Left kidney (tissue), 2 donors: Measurements from ENCODE around the gene DNTTIP2. TPM values are rescaled to one million over a fixed set of nuclear protein-coding genes. Genes with fewer than 3 reads are reported as not detected.
"Not testable (repeated sequence)": the region's sequence is repeated elsewhere in the genome, so short reads cannot be mapped to it uniquely, and the experiment has no call there.

Experiments
- DNase-seq: peaks from one replicate; pipeline ENCODE4 v3.0.0-alpha.2; 2013
- polyA plus RNA-seq: library from polyadenylated mRNA; unstranded; fragments of 120-200 nt; gene quantifications from one replicate; pipeline ENCODE4 v1.2.1, GENCODE V29; 2013; ENCODE audit not compliant: insufficient read length

DNTTIP2 gene
- polyA plus RNA-seq, 1 donor: 78.9 TPM

DNA sequence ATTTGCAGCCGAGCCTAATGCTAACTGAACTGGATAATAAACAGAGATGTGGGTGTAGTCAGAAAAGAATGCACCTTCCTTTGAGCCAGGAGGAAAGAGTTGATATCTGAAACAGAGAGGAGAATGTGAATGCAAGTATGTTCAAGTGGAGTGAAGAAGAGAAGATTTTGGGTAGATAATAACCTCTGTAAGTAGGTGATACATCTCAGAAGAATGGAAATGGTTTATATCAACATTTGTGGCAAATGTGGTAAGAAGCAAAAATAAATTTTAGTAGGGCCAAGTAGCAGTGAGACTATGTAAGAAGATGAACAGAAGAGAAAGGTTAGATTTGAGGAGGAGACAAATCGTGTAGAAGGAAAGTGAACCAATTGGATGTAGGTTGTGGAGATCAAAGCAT is 1.7 kb upstream of the DNTTIP2 start:
- no peak for DNase-seq

DNA sequence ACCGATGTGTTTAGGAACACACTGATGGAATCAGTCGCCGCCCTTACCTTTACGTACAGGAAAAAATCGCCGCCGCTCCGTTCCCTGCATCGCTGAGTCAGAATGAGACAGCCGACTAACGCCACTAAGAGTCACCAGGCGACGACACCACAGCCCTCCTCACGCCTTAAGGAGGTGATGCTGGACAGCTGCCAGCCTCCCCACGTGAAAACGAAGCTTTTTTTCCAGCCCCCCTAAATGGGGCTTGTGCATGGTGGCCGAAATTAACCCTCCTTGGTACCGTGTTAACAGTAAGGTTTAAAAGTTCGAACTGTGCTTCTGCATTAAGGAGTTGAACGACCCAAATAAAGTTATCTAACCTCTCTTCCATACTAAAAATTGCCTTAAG is 511 bp downstream of the DNTTIP2 start:
- DNase-seq: peak; percentile 7

DNA sequence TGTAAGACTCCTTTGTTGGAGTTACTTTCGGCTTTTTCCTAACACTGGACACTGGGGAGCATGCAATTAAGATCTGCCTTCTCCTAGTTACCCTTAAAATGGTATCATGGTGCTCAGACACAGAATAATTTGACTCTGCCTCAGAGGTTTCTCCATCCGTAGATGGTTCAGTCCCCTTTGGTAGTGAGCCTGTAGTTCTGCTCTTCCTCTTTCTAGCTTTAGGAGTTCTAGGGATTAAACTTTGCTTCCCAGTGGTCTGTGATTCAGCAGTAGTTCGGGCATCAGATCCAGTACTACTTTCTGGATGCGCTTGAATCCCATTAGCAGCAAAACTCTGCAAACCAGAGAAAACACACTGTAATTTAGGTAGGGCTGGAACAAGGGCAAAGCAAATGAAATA is 1.5 kb downstream of the DNTTIP2 start:
- DNase-seq: no peak

DNA sequence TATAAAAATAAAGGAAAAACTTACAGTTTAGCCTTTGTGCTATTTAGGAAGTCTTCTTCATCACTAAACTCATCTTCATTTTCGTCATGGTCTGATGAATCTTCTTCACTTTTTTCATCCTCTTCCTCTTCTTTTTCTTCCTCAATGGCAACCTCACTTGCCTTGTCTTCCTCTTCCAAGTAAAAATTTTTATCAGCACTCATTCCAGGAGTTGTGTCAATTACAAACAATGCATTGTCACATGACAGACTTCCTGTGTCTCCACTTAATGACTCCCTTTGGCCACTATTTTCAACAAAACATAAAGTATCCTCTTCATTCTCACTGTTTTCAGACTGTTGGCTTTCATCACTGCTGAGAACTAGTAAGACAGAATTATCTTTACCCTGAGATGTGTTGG is 2.8 kb downstream of the DNTTIP2 start:
- DNase-seq: no peak

DNA sequence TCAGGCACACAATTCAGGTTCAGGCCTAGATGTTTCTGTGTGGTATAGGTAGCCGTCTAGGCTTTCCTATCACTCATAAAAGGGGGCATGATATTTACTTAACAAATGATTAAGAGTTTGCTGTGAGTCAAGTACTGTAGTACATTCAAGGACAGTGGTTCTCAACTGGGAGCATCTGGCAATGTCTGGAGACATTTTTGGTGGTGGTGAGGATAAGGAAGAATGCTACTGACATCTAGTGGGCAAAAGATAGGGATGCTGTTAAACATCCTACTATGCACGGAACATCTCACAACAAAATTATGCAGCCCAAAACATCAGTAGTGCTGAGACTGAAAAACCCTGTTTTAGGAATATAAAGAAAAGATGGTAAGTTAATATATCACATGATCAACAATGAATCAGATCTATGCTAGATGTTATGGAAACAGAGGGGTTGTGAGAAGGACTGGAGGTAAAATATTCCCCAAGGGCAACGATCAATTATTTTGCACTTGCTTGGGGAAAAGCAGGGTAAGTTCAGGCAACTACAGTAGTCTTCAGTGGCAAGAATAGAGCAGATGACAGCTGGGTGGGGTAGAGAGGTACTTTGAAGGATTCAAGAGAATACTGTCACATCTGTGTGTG is 4.9 kb downstream of the DNTTIP2 start:
- no peak for DNase-seq

DNA sequence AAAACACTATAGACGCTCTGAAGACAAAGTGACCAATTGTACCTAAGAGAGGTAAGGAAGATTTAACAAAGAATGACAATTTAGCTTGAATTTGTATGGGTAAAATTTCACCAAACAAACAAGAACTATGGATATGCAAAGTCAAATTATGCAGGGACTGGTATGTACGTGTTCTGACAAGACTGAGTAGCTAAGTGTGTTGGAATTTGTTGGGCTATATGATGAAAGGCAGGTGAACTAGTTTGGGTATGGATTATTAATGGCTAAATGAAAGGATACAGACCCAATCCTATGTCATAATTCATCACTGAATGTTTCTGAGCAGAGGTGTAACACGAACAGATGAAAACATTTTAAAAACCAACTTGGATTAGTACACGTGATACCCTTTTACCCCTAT is 7.6 kb downstream of the DNTTIP2 start:
- no peak for DNase-seq

DNA sequence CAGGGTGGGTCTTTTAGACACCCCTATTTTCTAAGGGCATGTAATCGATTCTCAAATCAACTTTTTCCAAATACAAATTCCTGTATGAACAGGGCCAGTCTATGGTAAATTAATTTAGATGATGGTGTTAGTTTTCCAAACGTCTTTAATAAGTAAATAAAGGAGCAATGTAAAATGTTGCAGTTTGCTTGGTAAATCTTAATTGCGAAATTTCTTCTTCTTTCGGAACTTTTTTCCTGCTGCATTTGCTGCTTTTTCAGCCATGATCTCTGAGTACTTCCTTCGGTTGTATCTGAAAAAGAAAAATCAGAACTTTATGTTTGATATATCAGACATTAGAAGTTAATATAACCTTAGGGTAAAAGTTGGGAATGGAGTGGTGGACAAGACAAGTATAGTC is 9.4 kb downstream of the DNTTIP2 start:
- DNase-seq: no peak

DNA sequence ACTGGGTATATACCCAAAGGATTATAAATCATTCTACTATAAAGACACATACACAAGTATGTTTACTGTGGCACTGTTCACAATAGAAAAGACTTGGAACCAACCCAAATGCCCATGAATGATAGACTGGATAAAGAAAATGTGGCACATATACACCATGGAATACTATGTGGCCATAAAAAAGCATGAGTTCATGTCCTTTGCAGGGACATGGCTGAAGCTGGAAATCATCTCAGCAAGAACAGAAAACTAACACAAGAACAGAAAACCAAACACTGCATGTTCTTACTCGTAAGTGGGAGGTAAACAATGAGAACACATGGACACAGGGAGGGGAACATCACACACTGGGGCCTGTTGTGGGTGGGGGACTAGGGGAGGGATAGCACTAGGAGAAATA is 10.5 kb downstream of the DNTTIP2 start:
- DNase-seq: not testable (repeated sequence)

DNA sequence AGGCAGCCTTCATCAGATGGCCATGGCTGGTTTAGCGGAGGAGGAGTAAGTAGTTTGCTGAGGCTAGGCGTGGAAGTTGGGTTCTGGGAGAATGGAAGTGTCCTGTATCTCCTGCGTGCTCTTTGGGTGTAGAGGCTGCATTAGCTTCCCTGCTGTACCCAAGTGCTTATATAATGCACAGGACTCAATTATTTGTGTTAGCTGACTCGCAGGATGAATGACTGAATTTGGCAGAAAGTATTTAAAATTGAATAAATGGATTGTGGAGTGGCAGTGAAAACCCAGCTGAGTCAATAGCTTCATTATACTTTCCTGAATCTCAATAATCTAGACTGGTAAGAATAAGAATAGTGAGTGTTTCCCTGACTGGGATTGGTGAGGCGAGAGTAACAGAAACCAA is 13.8 kb downstream of the DNTTIP2 start:
- no peak for DNase-seq

DNA sequence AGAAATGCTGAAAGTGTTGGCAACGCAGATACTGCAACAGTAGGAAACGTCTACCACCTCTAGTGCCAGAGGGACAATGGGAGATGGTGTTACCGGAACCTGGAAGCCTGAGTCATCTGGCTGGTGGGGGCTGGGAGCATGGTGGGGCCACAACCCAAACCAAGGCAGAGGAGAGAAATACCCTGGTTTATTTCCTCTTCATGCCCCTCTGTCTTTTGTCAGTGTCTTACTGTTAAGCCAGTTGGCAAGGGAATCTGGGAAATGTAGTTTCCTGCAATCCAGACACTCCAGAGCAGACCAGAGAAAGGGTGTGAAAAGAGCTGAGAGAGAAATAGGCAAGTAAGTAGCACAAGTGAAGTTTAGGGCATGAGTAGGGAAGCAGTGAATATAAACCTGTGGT is 14.8 kb downstream of the DNTTIP2 start:
- DNase-seq: no peak

DNA sequence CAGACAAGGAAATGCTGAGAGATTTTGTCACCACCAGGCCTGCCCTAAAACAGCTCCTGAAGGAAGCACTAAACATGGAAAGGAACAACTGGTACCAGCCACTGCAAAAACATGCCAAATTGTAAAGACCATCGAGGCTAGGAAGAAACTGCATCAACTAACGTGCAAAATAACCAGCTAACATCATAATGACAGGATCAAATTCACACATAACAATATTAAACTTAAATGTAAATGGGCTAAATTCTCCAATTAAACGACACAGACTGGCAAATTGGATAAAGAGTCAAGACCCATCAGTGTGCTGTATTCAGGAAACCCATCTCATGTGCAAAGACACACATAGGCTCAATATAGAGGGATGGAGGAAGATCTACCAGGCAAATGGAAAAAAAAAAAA is 21.4 kb downstream of the DNTTIP2 start:
- DNase-seq: not testable (repeated sequence)

DNA sequence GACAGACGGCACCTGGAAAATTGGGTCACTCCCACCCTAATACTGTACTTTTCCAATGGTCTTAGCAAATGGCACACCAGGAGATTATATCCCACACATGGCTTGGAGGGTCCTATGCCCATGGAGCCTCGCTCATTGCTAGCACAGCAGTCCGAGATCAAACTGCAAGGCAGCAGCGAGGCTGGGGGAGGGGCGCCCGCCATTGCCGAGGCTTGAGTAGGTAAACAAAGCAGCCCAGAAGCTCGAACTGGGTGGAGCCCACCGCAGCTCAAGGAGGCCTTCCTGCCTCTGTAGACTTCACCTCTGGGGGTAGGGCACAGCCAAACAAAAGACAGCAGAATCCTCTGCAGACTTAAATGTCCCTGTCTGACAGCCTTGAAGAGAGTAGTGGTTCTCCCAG is 23.0 kb downstream of the DNTTIP2 start:
- DNase-seq: not testable (repeated sequence)

DNA sequence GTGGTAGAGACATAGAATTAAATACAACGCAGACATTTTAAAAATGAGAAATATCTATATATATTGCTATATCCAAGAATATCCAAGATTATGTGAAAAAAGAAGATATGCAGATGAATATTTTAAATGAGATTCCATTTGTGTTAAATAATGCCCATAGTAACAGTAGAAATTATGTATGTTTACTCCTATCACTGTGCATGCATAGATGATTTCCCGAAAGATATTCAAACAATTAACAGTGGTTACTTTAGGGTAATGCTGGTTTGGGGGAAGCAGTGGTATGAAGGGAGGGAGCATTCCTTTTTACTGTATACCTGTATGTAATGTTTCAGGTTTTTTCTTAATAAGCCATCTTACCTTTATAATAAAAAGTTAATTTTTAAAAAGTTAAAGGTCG is 25.1 kb downstream of the DNTTIP2 start:
- DNase-seq: no peak

DNA sequence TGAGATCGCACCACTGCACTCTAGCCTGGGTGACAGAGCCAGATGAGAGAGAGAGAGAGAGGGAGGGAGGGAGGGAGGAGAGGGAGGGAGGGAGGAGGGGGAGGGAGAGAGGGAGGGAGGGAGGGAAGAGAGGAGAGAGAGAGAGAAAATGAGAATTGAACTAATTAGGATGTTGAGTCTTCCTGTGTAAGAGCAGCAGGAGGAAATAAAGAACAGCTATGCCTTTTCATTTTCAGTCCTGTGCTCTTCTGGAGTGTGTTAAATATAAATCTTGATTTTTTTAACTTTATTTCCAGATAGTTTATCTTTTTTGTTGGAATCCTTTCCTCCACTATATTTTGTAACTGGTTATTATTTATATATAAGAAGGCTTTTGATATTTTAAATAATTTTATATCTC is 27.1 kb downstream of the DNTTIP2 start:
- DNase-seq: no peak

DNA sequence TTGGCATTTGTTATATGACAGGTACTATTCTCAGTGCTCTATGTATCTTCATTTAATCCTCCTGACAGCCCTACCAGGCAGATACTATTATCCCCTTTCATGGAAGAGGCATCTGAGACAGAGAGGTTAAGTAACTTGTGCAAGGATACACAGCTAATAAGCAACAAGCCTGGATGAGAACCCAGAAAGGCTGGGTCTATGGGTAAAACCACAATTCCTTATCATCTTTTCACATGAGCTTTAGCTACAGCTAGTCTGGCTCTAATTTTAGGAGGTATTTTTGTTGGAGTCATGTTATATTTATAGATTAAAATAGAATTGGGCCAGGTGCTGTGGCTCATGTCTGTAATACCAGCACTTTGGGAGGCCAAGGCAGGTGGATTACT is 27.7 kb downstream of the DNTTIP2 start:
- DNase-seq: no peak

DNA sequence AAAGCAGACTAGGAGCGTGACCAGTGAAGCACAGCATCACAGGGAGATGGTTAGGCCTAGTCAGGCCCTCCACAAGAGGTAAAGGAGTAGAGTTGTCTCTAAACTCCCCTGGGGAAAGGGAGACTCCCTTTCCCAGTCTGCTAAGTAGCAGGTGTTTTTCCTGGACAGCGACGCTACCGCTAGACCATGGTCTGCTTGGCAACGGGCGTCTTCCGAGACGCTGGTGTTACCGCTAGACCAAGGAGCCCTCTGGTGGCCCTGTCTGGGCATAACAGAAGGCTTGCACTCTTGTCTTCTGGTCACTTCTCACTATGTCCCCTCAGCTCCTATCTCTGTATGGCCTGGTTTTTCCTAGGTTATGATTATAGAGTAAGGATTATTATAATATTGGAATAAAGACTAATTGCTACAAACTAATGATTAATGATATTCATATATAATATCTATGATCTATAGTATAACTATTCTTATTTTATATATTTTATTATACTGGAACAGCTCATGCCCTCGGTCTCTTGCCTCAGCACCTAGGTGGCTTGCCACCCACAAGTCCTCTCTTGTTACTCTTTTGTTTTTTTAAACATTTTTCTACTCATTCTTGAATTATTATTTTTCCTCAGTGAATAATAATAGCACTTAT is 28.2 kb downstream of the DNTTIP2 start:
- not testable (repeated sequence) for DNase-seq

DNA sequence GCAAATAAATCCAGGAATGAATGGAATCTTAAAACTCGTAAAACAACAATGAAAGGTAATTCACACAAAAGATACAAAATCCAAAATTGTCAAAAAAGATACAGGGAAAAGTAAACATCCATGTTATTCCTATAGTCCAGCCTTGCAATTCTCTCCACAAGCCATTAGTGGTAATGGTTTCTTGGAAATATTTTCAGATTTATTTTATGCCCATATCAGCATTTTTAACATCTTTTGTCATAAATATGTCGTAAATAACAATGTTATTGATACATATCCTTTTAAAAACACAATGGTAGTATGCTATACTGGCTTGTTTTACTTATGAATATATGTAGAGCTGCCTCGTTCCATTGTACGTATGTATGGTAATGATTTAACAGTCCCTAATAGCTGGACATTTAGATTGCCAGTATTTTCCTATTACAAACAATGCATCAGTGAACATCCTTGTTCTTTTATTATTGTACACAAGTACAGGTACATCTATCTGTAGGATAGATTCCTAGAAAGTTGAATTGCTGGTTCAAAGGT is 30.6 kb downstream of the DNTTIP2 start:
- no peak for DNase-seq

DNA sequence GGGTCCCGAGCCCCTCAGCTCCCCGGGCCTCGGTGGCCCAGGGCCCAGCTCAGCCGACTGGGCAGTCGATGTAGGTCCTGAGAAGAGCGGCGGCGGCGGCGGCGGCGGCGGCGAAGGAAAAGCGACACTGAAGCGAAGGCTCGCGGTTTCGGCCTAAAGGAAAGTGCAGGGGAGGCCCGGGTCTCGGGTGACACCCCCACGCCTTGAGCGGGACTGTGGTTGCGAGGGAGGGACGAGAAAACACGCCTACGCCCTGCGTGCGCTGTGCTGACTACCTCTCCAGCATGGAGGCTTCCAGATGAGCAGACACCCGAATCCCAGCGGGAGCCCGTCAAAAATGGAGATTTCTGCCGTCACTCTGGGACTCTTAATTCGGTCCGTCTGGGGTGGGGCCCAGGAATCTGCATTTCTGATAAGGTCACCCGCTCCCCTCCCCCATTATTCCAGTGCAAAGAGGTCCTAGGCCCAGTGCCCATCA is 31.2 kb downstream of the DNTTIP2 start:
- DNase-seq: peak; percentile 63

DNA sequence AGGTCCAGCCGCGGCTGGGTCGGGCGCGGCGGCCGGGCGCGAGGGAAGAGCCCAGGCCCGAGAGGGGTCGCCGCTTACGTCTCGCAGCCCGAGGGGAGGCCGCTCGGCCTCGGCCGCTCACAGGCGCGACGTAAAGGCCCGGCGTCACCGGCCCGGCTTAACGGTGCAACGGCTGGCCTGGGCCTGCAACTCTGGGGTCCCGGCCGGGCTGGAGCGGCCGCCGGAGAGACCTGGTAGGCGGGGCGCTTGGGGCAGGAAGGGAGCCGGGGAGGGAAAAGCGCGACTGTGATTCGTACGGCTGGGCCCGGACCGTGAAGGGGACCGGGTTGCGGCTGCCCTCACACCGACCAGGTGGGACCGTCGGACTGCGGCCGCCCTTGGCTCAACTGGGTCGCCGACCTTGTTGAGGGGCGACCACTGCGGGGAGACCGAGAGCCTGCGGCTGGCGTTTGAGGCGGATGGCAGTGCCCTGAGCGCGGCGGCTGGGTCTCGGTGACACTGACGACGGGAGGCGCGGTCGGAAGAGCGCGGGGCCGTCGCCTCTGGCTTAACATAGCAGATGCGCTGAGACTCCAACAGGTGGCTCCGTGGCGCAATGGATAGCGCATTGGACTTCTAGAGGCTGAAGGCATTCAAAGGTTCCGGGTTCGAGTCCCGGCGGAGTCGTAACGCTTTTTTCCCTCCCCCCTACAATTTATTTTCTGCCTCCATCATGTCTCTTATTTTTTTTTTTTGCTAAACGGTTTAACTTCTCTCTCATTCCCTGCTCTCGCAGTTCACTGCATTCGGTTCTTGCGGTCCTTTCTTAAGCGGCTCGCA is 31.8 kb downstream of the DNTTIP2 start:
- DNase-seq: peak; percentile 95

DNA sequence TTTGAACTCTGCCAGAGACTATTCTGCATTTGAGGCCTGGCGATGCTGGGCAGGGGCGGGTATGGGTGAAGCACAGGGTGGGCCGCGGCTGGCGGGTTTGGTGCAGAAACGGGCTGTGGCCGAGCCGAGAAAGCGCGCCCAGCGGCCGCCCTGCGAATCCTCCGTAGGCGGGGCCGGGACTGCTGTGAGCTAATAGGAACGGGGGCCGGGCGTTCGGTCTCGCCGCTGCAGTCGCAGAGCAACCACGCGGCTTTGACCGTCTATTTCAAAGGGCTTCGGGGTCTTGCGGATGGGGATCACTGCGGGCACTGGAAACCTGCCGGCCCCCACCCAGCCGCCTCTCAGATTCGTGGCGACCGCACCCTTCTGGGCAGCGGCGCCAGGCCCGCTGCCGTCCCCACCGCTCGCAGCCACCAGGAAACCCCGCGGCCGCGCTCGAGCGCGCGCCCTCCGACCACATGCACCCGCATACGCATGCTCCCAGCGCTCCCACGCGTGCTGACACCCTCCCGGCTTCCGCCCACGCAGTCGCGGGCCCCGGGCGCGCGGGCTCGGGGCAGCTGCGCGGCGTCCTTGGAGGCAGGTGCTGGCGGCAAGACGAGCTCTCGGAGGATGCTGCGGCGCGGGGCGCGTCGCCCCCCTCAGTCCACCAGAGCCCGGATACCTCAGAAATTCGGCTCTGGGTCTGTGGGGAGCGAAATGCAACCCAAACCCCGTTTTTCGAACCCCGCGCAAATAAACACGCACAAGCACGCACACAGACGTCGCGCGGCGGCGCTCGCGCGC is 32.6 kb downstream of the DNTTIP2 start:
- peak; percentile 85 for DNase-seq

DNA sequence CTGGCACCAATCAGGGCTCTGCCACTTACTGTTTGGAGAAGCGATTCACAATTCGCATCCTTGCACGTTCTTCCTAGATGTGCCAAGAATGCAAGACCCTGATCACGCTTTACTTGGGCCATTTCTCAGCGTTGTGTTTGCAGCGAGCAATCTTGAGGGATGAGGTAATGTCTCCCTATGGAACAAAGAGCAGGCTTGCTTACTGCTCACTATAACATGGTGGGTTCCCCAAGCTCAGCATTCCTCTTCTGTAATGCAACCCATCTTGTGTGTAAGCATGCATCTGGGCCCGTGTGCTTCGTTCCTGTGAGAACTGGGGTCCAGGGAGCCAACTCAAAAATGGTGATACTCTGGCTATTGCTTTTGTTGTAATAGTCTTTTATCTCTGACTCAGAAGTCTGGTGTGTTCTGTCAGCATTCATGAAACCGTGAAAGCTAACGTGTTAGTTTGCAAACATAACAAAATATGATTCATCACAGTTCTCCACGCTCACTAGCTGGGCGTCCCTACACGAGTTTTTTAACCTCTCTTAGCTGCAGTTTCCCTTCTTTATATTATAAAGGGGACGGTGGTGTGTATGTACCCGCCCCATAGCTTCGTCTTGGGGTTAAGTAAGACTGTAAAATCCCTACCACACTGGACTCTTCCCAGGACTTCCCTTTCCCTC is 33.3 kb downstream of the DNTTIP2 start:
- peak; percentile 46 for DNase-seq
